HG03196 (cell line): ENCODE results near the gene ABAT.
"Not testable (repeated sequence)": the region's sequence is repeated elsewhere in the genome, so short reads cannot be mapped to it uniquely, and the experiment has no call there.

Experiments used
- ATAC-seq: cut with Tn5 transposase; IDR thresholded peaks from one replicate; pipeline ENCODE4 v1.9.1; 2021; ENCODE audit not compliant: unreplicated experiment

ABAT gene

GRCh38 chr16:8774208-8774607 lies 99.8 kb downstream of the ABAT start:
- no peak for ATAC-seq

- no peak for ATAC-seq
These were observed 100.9 kb downstream of the ABAT start for GRCh38 chr16:8775359-8775758.

GRCh38 chr16:8776129-8776584 lies 101.7 kb downstream of the ABAT start:
- no peak for ATAC-seq

- ATAC-seq: no peak
These were observed 102.8 kb downstream of the ABAT start for GRCh38 chr16:8777217-8777616.

GRCh38 chr16:8781797-8782196 lies 107.4 kb downstream of the ABAT start:
- ATAC-seq: no peak

GRCh38 chr16:8782673-8783072 lies 108.3 kb downstream of the ABAT start:
- no peak for ATAC-seq

GRCh38 chr16:8785408-8785807 lies 111.0 kb downstream of the ABAT start:
- ATAC-seq: no peak

- ATAC-seq: not testable (repeated sequence)
These were observed 111.9 kb downstream of the ABAT start for GRCh38 chr16:8786316-8786715.

- ATAC-seq: no peak
These were observed 114.3 kb downstream of the ABAT start for GRCh38 chr16:8788578-8789172.

GRCh38 chr16:8795091-8795490 lies 120.7 kb downstream of the ABAT start:
- ATAC-seq: no peak

- no peak for ATAC-seq
These were observed 121.4 kb downstream of the ABAT start for GRCh38 chr16:8795818-8796217.

- no peak for ATAC-seq
These were observed 122.3 kb downstream of the ABAT start for GRCh38 chr16:8796469-8797363.

- peak; percentile 95 for ATAC-seq
These were observed 123.2 kb downstream of the ABAT start, which contains the start of the genes PMM2 and TMEM186 for GRCh38 chr16:8797364-8798173. Gene PMM2 (plus strand): TSS chr16:8797839. CDS start chr16:8797883, 44 bp downstream. Gene TMEM186 (minus strand): TSS chr16:8797639. CDS start chr16:8797614, 25 bp downstream.

GRCh38 chr16:8798174-8798527 lies 123.7 kb downstream of the ABAT start:
- ATAC-seq: no peak

- no peak for ATAC-seq
These were observed 124.2 kb downstream of the ABAT start for GRCh38 chr16:8798535-8799157.

- ATAC-seq: no peak
These were observed 127.3 kb downstream of the ABAT start for GRCh38 chr16:8801701-8802100.

GRCh38 chr16:8803733-8804132 lies 129.3 kb downstream of the ABAT start:
- ATAC-seq: not testable (repeated sequence)

- no peak for ATAC-seq
These were observed 129.9 kb downstream of the ABAT start for GRCh38 chr16:8804313-8804712.

- ATAC-seq: no peak
These were observed 132.0 kb downstream of the ABAT start for GRCh38 chr16:8806272-8806983.

- ATAC-seq: no peak
These were observed 132.8 kb downstream of the ABAT start for GRCh38 chr16:8807189-8807588.
